ENCODE results near the gene MACROD2.

GRCh38 chr20:15890407-15890982 lies 1895.2 kb downstream of the MACROD2 start:
- no peak for TF ChIP-seq CTCF (optimal IDR thresholded peaks at IDR 0.05 in 1 of 3, IDR thresholded peaks at IDR 0.05 in 1 of 3, conservative IDR thresholded peaks at IDR 0.05 in 1 of 3; ENCODE audit: extremely low read depth in 1 of 3, insufficient read depth in 2 of 3, low read length in 3 of 3)
- TF ChIP-seq EZH2 (IDR thresholded peaks at IDR 0.05; ENCODE audit: low read length), result no peak
